GM10266 (cell line): ENCODE results near the gene TP73.
"Not testable (repeated sequence)": the region's sequence is repeated elsewhere in the genome, so short reads cannot be mapped to it uniquely, and the experiment has no call there.

Experiments
- DNase-seq: peaks from one replicate; pipeline ENCODE4 v3.0.0; 2012; ENCODE audit errors: extremely low spot score
- TF ChIP-seq, protein P1 (sequence below): IDR thresholded peaks from 2 replicates; pipeline ENCODE4 v1.5.1; 2012; ENCODE audit warnings: mild to moderate bottlenecking, low read depth; ENCODE audit not compliant: control insufficient read depth, insufficient read depth; ENCODE audit errors: missing control alignments

TP73 gene

DNA sequence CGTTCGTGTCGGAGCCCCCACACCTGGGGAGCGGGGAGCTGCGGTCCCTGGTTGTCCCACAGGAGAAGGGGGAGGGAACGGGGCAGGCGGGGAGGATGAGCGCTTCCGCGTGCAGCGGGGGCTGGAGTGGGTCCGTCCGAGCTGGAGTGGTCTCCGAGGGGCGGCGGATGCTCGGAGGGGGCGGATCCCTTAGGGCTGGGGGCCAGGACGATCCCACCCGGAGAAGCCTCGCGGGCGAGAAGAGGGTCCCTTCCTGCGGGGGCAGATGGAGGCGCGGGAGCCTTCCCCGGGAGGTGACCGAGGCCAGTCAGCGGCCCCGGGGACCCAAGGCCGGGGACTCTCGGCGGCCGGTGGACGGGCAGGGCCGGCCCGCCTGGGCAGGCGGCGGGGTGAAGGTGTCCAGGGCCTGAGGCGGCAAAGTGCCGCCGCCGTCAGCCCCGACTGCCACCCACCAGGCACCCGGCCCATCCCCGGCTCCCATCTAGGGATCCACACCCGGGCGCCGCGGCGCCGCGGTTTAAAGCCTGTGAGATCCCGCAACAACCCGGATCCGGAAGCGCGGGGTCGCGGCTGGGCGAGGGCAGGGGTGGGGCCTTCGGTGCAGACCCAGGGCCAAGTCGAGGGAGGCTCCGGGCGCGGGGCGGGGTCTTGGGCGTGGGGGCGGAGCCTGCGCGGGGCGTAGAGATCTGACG is 94.7 kb downstream of the TP73 start:
- peak; percentile 98 for DNase-seq
- TF ChIP-seq, protein P1, sequence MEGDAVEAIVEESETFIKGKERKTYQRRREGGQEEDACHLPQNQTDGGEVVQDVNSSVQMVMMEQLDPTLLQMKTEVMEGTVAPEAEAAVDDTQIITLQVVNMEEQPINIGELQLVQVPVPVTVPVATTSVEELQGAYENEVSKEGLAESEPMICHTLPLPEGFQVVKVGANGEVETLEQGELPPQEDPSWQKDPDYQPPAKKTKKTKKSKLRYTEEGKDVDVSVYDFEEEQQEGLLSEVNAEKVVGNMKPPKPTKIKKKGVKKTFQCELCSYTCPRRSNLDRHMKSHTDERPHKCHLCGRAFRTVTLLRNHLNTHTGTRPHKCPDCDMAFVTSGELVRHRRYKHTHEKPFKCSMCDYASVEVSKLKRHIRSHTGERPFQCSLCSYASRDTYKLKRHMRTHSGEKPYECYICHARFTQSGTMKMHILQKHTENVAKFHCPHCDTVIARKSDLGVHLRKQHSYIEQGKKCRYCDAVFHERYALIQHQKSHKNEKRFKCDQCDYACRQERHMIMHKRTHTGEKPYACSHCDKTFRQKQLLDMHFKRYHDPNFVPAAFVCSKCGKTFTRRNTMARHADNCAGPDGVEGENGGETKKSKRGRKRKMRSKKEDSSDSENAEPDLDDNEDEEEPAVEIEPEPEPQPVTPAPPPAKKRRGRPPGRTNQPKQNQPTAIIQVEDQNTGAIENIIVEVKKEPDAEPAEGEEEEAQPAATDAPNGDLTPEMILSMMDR, result no peak

DNA sequence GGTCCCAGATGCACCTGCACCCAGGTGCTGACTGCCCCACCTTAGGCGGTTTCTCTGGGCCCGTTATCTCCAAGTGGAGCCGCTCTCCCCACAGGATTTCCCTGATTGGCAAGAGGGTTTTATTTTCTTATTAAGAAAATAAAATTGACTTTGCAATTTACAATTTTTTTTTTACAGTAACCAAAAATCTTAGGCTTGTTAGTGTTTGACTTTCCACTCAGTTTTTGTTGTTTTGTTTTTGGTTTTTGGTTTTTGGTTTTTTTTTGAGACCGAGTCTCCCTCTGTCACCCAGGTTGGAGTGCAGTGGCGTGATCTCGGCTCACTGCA is 95.2 kb downstream of the TP73 start:
- TF ChIP-seq, protein P1, result no peak
- DNase-seq, result no peak

DNA sequence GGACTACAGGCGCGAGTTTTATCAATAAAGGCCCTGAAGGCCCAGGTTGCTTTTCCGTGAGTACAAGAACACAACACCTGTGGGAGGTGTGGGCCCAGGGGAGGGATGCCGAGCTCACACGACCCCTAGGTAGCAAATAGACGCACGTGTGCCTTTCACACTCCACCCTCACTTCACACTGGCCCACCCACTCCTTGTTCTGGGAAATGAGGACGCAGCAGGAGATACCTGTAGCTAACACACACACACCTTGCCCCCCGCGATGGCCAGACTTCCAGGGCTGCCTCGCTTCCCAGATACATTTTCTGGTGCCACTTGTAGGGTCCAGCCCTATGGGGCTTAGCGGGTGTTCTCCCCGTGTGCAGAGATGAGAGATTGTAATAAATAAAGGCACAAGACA is 95.6 kb downstream of the TP73 start:
- no peak for DNase-seq
- TF ChIP-seq, protein P1, result no peak

DNA sequence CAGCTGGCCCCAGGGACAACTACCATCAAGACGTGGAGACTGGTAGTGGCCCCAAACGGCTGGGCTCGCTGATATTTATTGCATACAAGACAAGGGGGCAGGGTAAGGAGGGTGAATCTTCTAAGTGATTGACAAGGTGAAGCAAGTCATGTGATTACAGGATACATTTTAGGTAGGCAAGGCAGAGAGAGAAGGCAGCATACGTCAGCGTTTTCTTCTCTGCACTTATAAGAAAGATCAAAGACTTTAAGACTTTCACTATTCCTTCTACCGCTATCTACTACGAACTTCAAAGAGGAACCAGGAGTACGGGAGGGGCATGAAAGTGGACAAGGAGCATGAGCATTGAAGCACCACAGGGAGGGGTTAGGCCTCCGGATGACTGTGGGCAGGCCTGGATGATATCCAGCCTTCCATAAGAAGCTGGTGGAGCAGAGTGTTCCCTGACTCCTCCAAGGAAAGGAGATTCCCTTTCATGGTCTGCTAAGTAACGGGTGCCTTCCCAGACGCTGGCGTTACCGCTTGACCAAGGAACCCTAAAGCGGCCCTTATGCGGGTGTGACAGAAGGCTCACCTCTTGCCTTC is 96.1 kb downstream of the TP73 start:
- not testable (repeated sequence) for DNase-seq

DNA sequence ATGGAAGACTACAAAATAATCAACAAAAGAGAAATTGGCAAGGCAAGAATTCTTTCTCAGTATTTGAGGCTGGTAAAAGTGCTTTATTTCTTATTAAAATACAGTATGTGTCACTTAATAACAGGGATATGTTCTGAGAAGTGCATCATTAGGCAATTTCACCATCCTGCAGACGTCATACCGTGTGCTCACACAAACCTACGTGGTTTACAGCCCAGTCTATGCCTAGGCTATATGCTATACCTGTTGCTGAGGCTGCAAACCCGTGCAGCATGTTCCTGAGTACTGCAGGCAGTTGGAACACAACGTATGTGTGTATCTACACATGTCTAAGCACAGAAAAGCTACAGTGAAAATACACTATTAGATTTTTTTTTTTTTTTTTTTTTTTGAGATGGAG is 97.2 kb downstream of the TP73 start:
- TF ChIP-seq, protein P1, result no peak
- DNase-seq, result no peak

DNA sequence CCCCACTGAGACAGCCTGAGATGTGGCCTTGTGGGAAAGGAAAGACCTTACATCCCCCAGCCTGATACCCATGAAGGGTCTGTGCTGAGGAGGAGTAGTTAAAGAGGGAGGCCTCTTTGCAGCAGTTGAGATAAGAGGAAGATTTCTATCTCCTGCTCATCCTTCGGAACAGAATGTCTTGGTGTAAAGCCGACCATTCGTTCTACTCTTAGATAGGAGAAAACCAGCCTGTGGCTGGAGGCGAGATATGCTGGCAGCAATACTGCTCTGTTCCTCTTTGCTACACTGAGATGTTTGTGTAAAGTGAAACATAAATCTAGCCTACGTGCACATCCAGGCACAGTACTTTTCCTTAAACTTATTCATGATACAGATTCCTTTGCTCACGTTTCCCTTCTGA is 98.4 kb downstream of the TP73 start:
- no peak for DNase-seq

DNA sequence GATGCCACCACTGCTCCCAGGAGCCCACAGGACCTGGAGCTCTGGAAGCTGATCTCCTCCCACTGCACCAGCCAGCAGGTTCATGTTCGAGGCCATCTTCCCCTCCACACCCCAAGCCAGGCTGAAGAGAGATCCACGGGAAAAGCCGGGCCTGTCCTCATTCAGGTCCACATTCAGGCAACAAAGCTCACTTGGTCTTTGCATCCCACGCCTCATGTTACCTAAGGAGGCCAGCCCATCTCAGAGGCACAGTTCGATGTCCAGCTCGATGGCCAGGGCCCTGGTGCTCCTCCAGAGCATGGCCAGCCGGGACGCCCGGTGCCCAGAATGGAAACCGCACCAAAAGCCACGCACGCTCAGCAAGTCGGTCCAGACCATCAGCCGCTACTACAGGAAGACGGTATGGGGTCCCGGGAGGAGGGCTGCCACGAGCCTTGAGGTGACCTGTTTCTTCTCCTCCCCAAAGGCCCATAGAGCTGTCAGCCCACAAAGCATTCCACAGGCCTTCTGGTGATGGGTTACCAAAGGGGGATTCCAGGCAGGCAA is 100.2 kb downstream of the TP73 start, which contains the start of gene CCDC27:
TSS of gene CCDC27 (plus strand) at position 51 of the 546 bp plus-strand sequence. CDS start at position 83, 32 bp downstream.
- no peak for DNase-seq
- TF ChIP-seq, protein P1, result no peak

More for the DNA sequence above, 98.4 kb downstream of the TP73 start:
- TF ChIP-seq, protein P1, result no peak
